Measurements from ENCODE around the gene AGER.
A peak's percentile ranks its signal among the peaks of the same experiment; 100 is the strongest.
"Not testable (repeated sequence)": the region's sequence is repeated elsewhere in the genome, so short reads cannot be mapped to it uniquely, and the experiment has no call there.

The AGER gene

DNA sequence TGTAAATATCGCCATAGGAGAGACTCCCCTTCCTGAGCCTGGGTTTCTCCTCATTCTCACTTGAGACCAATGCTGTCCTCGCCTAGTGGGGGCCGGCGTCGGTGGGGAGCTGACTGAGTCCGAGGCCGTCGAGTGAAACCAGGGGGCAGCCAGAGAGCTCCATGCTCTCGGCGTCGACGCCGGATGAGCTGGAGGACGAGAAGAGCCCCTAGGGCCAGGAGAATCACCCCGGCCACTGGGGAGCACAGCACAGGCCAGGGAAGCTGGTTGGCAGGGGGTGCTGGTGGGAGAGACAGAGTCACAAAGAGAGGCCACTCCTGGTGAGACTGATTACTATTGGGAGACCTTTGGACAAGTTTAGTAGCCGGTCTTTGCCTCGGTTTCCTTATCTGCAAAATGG is 14.8 kb upstream of the AGER start:
- DNase-seq (ENCODE audit: low read depth), result no peak

GRCh38 chr6:32198345-32198696 is 14.3 kb upstream of the AGER start:
- DNase-seq (ENCODE audit: low read depth), result no peak

GRCh38 chr6:32196682-32197616 is 12.9 kb upstream of the AGER start:
- DNase-seq (ENCODE audit: low read depth), result no peak

- peak; percentile 29 for DNase-seq (ENCODE audit: low read depth)
These were observed 12.0 kb upstream of the AGER start for GRCh38 chr6:32195902-32196681.

- DNase-seq (ENCODE audit: low read depth), result peak; percentile 97
These were observed 11.5 kb upstream of the AGER start for GRCh38 chr6:32195652-32195901.

DNA sequence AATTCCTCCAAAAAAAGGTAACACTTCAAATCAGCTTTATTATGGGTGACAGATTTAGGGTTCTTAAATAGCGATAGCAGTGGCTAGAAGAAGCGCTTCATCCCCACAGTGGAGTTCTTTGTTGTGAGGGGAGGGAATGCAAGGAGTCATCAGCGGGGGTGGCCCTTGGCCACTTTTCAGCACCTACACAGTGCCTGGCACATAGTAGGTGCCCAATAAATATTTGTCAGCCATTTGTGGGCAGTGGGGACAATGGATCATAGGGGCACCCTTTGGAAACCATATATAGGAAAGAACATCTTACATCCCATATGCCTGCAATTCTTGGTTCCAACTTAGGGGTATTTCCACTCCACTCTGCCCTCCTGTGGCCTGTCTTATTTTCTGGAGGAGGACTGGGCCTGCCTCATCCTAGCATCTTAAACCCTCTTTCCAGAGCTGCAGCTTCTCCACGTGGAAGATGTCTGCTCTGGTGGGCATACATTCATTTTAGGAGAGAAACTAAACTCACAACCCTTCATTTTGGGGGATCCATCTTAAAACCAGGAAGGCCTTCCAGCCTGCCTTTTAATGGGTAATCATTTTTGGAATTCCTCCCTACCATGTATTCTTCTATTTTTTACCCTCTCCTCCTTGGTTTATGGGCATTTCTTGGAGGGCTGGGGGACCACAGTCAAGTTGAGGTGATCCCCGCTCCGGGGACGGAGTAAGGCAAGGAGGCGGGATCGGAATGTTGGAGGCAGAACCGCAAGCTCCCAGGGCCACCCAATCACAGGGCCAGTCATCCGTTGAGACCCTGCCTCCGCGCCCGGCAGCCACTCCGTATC is 11.0 kb upstream of the AGER start:
- no peak for DNase-seq (ENCODE audit: low read depth)

DNA sequence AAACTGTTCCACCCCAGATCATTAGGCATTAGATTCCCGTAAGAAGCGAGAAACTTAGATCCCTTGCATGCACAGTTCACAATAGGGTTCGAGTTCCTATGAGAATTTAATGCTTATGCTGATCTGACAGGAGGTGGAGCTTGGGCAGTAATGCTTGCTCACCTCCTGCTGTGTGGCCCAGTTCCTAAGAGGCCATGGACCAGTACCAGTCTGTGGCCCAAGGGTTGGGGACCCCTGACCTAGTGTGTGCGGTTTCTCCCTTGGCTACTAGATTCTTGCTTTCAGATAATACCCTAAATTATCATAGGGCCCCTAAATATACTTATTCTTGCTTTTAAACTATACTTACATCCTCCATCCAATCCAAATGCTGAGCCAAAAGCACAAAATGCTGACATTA is 10.3 kb upstream of the AGER start:
- DNase-seq (ENCODE audit: low read depth), result no peak

GRCh38 chr6:32193096-32193495 is 9.0 kb upstream of the AGER start:
- not testable (repeated sequence) for DNase-seq (ENCODE audit: low read depth)

DNA sequence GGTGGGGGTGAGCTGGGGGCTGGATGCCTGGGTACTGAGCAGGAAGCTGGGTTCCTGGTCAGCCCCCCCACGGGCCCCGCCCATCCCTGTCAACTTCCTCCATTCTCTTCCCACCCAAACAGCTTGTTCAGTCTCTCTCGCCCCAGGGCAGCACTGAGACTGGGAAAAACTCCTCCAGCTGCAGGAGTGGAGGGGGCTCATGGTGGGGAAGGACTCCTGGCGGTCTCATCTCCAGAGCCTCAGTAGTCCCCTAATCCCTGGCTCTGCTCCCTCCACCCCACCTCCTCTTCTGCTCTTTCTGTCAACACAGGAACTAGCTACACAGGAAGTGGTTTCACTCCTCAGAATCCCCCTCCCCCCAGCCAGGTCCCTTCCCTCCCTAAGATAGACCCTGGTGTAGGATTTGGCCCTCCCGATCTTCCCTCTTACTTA is 8.6 kb upstream of the AGER start, which contains the start of gene GPSM3:
TSS of gene GPSM3 (minus strand) at position 36 of the 432 bp plus-strand sequence. CDS start 130 bp downstream, outside the sequence.
- no peak for DNase-seq (ENCODE audit: low read depth)

DNA sequence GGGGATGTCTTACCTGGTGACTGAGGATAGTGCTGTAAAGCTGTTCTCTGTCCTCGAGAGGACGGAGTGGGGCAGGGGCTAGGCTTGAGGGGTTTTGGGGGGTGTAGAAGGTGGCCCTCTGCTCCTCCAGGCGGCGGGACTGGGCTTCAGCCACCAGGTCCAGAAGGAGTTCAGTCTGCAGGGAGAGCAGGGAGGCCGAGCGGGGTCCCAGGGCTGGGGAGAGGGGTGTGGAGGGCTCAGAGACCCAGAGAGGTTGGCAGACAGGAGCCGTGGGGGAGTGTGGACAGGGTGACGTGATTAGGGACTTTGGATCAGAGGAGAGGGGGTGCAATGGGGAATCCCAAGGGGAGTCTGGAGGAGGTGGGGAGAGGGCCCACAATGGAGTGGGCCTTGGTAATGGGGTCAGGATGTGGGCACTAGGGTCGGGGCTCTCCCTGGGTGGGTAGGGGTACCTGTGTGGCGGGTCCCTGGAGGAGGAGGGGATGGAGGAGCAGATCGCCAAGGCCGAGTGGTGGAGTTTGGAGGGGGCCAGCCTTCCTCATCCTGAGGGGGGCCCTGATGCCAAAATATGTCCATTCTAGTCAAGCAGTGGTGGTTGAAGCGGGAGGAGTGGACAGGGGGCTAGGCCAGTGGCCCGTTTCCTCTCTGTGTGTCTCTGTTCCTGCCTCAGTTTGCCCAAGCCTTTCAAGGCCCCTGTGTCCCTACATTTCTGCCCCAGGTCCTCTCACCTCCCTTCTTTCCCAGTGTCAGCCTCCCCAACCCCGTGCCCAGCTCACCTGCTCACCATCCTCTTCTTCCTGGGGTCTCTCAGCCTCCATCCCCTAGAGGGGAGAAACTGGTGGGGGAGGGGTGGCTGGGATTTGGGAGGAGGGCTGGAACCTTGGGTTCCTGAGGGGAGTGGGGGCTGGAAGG is 7.9 kb upstream of the AGER start:
- no peak for DNase-seq (ENCODE audit: low read depth)

GRCh38 chr6:32190911-32191677 is 7.0 kb upstream of the AGER start:
- no peak for DNase-seq (ENCODE audit: low read depth)

- DNase-seq (ENCODE audit: low read depth), result peak; percentile 84
These were observed 6.2 kb upstream of the AGER start, which contains the start of gene PBX2 for GRCh38 chr6:32190054-32190851. Gene PBX2 (minus strand): TSS chr6:32190202. CDS start chr6:32189915, 287 bp downstream.

DNA sequence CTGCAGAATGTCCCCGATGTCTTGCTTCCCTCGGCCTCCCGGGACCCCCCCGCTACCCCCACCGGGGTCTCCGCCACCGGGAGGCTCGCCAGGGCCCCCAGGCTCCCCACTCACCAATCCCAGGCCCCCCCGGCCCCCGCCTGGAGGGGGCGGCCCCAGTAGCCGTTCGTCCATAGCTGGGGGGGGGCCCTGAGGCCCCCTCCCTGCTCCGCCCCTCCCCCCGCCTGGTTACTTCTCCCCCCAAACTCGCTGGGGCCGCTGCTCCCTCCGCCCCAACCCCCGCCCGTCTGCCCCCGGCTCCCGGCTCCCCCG is 5.6 kb upstream of the AGER start:
- DNase-seq (ENCODE audit: low read depth), result no peak

- DNase-seq (ENCODE audit: low read depth), result no peak
These were observed 5.2 kb upstream of the AGER start for GRCh38 chr6:32189069-32189741.

- DNase-seq (ENCODE audit: low read depth), result no peak
These were observed 4.5 kb upstream of the AGER start for GRCh38 chr6:32188381-32189068.

- DNase-seq (ENCODE audit: low read depth), result not testable (repeated sequence)
These were observed 3.8 kb upstream of the AGER start for GRCh38 chr6:32187725-32188380.

DNA sequence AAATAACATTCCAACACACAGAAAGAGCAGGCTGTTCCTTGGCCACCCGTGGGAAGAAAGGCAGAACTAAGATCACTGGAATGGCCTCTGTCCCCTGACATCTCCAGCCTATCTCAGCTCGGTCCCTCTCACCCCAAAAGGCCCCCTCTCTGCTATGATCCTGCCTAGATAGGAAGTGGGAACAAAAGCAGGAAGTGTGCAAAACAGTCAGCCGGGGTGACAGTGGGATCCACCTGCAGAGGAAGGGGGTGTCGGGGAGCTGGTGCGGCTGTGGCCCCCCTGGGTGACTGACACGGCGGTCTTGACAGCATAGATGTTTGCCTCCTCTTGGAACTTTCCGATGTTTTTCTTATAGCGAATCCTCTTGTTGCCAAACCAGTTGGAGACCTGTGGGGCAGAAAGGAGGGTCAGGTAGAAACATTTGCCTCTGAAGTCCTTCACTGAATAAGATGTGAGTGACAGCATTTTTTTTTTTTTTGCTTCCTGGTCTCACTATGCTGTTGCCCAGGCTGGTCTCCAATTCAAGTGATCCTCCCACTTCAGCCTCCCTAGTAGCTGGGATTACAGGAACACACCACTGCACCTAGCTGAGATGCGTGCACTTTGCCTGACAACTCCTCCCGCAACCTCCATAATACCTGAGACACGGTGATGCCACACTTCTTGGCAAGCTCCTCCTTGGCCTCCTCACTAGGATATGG is 3.1 kb upstream of the AGER start:
- no peak for DNase-seq (ENCODE audit: low read depth)

Measured in stimulated activated CD4-positive, alpha-beta T cell treated with anti-CD3 and anti-CD28 coated beads, Interleukin-2, amount 100 ng/mL, for 4 hours (primary cell).